Endodermal cell (in vitro differentiated cells): ENCODE data around the gene KRT3. TPM values are rescaled to one million over a fixed set of nuclear protein-coding genes. Genes with fewer than 3 reads are reported as not detected.

Experiments used
- DNase-seq: peaks from one replicate; pipeline ENCODE4 v3.0.0-alpha.2; 2017
- H3K27ac ChIP-seq: 2 replicates; pipeline ENCODE4 v1.5.1; 2013; ENCODE audit warnings: mild to moderate bottlenecking, low read depth, low read length, moderate library complexity
- H3K27me3 ChIP-seq: 2 replicates; pipeline ENCODE4 v1.6.1; 2013; ENCODE audit warnings: mild to moderate bottlenecking, low read length, moderate library complexity; ENCODE audit not compliant: insufficient read depth, control insufficient read depth, poor library complexity, severe bottlenecking
- H3K36me3 ChIP-seq: 2 replicates; pipeline ENCODE4 v1.7.0; 2013; ENCODE audit warnings: mild to moderate bottlenecking, low read length, moderate library complexity; ENCODE audit not compliant: control insufficient read depth, insufficient read depth
- H3K4me1 ChIP-seq: one replicate; pipeline ENCODE4 v1.7.0; 2013; ENCODE audit warnings: low read length; ENCODE audit not compliant: control insufficient read depth, insufficient read depth
- H3K4me3 ChIP-seq: 2 replicates; pipeline ENCODE4 v1.5.1; 2013; ENCODE audit warnings: mild to moderate bottlenecking, low read length, moderate library complexity
- H3K9ac ChIP-seq: 2 replicates; pipeline ENCODE4 v1.6.1; 2013; ENCODE audit warnings: mild to moderate bottlenecking, low read length, moderate library complexity; ENCODE audit not compliant: poor library complexity, severe bottlenecking; ENCODE audit errors: extremely low read depth
- H3K9me3 ChIP-seq: 2 replicates; pipeline ENCODE4 v1.6.1; 2013; ENCODE audit warnings: mild to moderate bottlenecking, low read length, moderate library complexity; ENCODE audit not compliant: control insufficient read depth
- H3K27ac Mint-ChIP-seq: 2 replicates; pipeline ENCODE4 v1.8.0; 2020; ENCODE audit warnings: mixed read lengths
- H3K27me3 Mint-ChIP-seq: 2 replicates; pipeline ENCODE4 v1.8.0; 2021; ENCODE audit warnings: mild to moderate bottlenecking, mixed read lengths; ENCODE audit not compliant: insufficient read depth
- H3K36me3 Mint-ChIP-seq: 2 replicates; pipeline ENCODE4 v1.8.0; 2020; ENCODE audit warnings: low read depth, mixed read lengths
- H3K4me1 Mint-ChIP-seq: 2 replicates; pipeline ENCODE4 v1.8.0; 2020; ENCODE audit warnings: mixed read lengths
- H3K4me3 Mint-ChIP-seq: 2 replicates; pipeline ENCODE4 v1.8.0; 2020; ENCODE audit warnings: mild to moderate bottlenecking, moderate library complexity, mixed read lengths
- H3K9me3 Mint-ChIP-seq: 2 replicates; pipeline ENCODE4 v1.8.0; 2020; ENCODE audit warnings: mild to moderate bottlenecking, mixed read lengths
- CTCF ChIP-seq: fragments of 200-600 bp; sonication (generic); conservative IDR thresholded peaks from 2 replicates; pipeline ENCODE4 v1.5.0; 2021; ENCODE audit warnings: antibody characterized with exemption, mild to moderate bottlenecking
- WGBS, 2 experiments: methylation state at CpG; one replicate each; pipeline versions ENCODE4 v1.1.5 to v1.1.7; 2013; ENCODE audit warnings: missing lambda C conversion rate in 2 of 2, mixed read lengths in 1 of 2; ENCODE audit not compliant: insufficient coverage in 1 of 2, insufficient read length in 1 of 2; 5-methylcytosine and 5-hydroxymethylcytosine counted together
- total RNA-seq, 2 donors: library from RNA; stranded (reverse); fragmentation: NEBNext Ultra II Directional in 1 of 2; extraction: Animal tissue kit (Norgen Biotek cat#: 25700) in 1 of 2; gene quantifications; 2 replicates in 1 of 2; 3 replicates in 1 of 2; pipeline ENCODE4 v1.2.1, GENCODE V29; 2021

The KRT3 gene
- total RNA-seq, 2 donors from 2014 or later: not detected

GRCh38 chr12:52817003-52817698, 21.2 kb upstream of the KRT3 start:
- H3K9me3 ChIP-seq: no peaks in the 10 kb centered on the region
- peaks cover 11% of the 10 kb centered on the region for H3K4me1 Mint-ChIP-seq
- TF ChIP-seq CTCF: no peak
- H3K9ac ChIP-seq: no peak overlapping the region
- H3K27me3 ChIP-seq: no peaks in the 10 kb centered on the region
- no peak overlapping the region for H3K4me3 Mint-ChIP-seq
- no peak overlapping the region for H3K27ac Mint-ChIP-seq
- H3K36me3 ChIP-seq: no peaks in the 10 kb centered on the region
- no peak for DNase-seq
- H3K9me3 Mint-ChIP-seq: no peaks in the 10 kb centered on the region
- H3K27me3 Mint-ChIP-seq: peaks cover 4% of the 10 kb centered on the region
- no peak overlapping the region for H3K4me3 ChIP-seq
- WGBS, 2 experiments: 90 to 93% methylated on average over 3 to 8 of the region's 8 CpGs
- no peaks in the 10 kb centered on the region for H3K36me3 Mint-ChIP-seq
- peaks cover 7% of the 10 kb centered on the region for H3K4me1 ChIP-seq
- H3K27ac ChIP-seq: no peak overlapping the region

- Histone ChIP-seq H3K4me3 (no peak overlapping the region), H3K9me3 (no peaks in the 10 kb centered on the region), H3K9ac (no peak overlapping the region), H3K27me3 (no peaks in the 10 kb centered on the region), H3K4me1 (peaks cover 7% of the 10 kb centered on the region), H3K36me3 (no peaks in the 10 kb centered on the region), H3K27ac (no peak overlapping the region)
- Mint-ChIP-seq H3K9me3 (no peaks in the 10 kb centered on the region), H3K4me3 (no peak overlapping the region), H3K36me3 (no peaks in the 10 kb centered on the region), H3K4me1 (peaks cover 11% of the 10 kb centered on the region), H3K27ac (no peak overlapping the region), H3K27me3 (peaks cover 2% of the 10 kb centered on the region)
- no peak for TF ChIP-seq CTCF
- DNase-seq: no peak
- 91 to 94% methylated on average over 3 to 8 of the region's 9 CpGs for WGBS, 2 experiments
These were observed 20.0 kb upstream of the KRT3 start for GRCh38 chr12:52815676-52816588.

GRCh38 chr12:52815161-52815560, 19.2 kb upstream of the KRT3 start:
- peaks cover 2% of the 10 kb centered on the region for H3K27me3 Mint-ChIP-seq
- WGBS, 2 experiments: 85 to 100% methylated on average over 2 to 3 of the region's 4 CpGs

More at GRCh38 chr12:52815161-52815560, 19.2 kb upstream of the KRT3 start:
- Histone ChIP-seq H3K27me3 (no peaks in the 10 kb centered on the region), H3K9ac (no peak overlapping the region), H3K4me3 (no peak overlapping the region), H3K36me3 (no peaks in the 10 kb centered on the region), H3K4me1 (peaks cover 7% of the 10 kb centered on the region), H3K27ac (no peak overlapping the region), H3K9me3 (no peaks in the 10 kb centered on the region)
- Mint-ChIP-seq H3K27ac (no peak overlapping the region), H3K36me3 (no peaks in the 10 kb centered on the region), H3K4me3 (no peak overlapping the region), H3K9me3 (no peaks in the 10 kb centered on the region), H3K4me1 (peaks cover 11% of the 10 kb centered on the region)
- no peak for TF ChIP-seq CTCF
- DNase-seq: no peak
